Activated naive CD4-positive, alpha-beta T cell treated with anti-CD3 and anti-CD28 coated beads, Interleukin-2, amount 50 U/mL, for 72 hours (primary cell): ENCODE measurements around the gene SH3BGRL2. TPM values are rescaled to one million over a fixed set of nuclear protein-coding genes. Genes with fewer than 3 reads are reported as not detected.
"Not testable (repeated sequence)": the region's sequence is repeated elsewhere in the genome, so short reads cannot be mapped to it uniquely, and the experiment has no call there.

Source experiments
- ATAC-seq, 2 donors: fragments of 150-1000 bp; cut with Tn5 transposase; 2 replicates each; pipeline ENCODE4 v1.10.0; 2021; ENCODE audit warnings: mild to moderate bottlenecking in 2 of 2, moderate library complexity in 2 of 2
- DNase-seq, 2 donors: peaks; one replicate each; pipeline ENCODE4 v3.0.0; 2021 to 2022; ENCODE audit warnings: low spot score in 2 of 2
- H3K27ac Mint-ChIP-seq, 2 donors: one replicate each; pipeline ENCODE4 v1.8.0; 2022; ENCODE audit warnings: mild to moderate bottlenecking in 2 of 2, mixed read lengths in 2 of 2
- H3K36me3 Mint-ChIP-seq, 2 donors: one replicate each; pipeline ENCODE4 v1.8.0; 2022; ENCODE audit warnings: mixed read lengths in 2 of 2
- H3K9me3 Mint-ChIP-seq, 2 donors: one replicate each; pipeline ENCODE4 v1.8.0; 2022; ENCODE audit warnings: mixed read lengths in 2 of 2
- total RNA-seq, 2 donors: library from RNA; stranded (reverse); gene quantifications; one replicate each; pipeline ENCODE4 v1.2.3, GENCODE V29; 2022

Gene SH3BGRL2
- total RNA-seq, 2 donors from 2014 or later = 0.32 to 0.64 TPM

DNA sequence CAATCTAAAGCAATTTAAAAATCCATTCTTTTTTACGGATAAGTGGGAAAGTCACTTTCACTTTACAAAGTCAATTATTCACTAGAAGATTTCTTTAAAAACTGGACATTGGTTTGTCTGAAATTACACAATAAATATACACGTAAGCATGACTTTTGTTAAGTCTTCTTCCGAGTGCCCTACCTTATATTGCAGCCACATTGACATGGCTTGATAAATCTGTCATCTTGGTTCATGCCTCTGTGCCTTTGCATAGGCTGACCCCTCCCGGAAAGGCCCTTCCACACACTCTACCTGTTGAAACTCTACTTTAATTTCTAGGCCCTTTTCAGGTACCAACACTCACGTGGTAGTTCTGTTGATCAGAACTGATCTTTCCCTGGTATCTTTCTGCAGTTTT lies 104.1 kb downstream of the SH3BGRL2 start:
- no peak overlapping the region for H3K27ac Mint-ChIP-seq
- ATAC-seq = no peak
- no peaks in the 10 kb centered on the region for H3K9me3 Mint-ChIP-seq
- DNase-seq = no peak
- no peaks in the 10 kb centered on the region for H3K36me3 Mint-ChIP-seq

DNA sequence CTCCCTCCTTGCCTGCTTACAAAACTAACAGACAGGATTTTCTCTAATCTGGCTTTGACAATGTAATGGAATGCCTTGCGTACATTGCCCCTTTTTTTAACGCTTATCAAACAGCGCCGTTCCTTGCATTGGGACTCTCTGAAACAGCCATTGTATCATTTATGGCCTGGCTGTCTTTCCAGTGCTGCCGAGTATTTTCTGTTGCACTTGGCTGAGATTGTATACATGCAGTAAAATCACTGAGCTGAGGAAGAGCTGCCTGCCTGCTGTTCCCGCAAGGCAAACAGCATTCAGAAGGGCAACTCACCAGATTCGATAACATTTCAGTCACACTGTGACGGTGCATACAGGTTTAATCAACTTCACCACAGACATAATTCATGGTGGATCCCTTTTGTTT lies 106.0 kb downstream of the SH3BGRL2 start:
- H3K36me3 Mint-ChIP-seq = no peaks in the 10 kb centered on the region
- H3K27ac Mint-ChIP-seq = no peak overlapping the region
- no peak for DNase-seq
- no peak for ATAC-seq
- H3K9me3 Mint-ChIP-seq = no peaks in the 10 kb centered on the region

DNA sequence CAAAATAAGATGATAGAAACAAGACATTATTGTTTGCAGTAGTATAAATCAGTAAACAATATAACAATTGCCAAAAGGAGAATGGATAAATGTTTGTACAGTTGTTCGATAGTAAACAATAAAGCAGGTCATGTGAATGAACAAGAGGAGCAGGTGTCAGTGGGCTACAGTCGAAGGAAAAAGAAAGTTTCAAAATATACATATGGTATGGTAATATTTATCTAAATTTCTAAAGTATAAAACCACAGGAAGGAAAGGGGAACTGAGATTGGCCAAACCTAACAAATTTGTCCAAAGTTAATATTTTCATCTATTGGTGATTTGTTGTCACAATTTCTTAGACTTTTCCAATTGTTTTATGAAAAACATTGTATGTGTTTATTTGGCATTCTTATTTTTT lies 110.9 kb downstream of the SH3BGRL2 start:
- ATAC-seq (no peak), DNase-seq (no peak)
- Mint-ChIP-seq H3K9me3 (peaks cover 9 to 20% of the 10 kb centered on the region in 2 donors), H3K27ac (no peak overlapping the region), H3K36me3 (peaks cover 0 to 8% of the 10 kb centered on the region in 2 donors)

DNA sequence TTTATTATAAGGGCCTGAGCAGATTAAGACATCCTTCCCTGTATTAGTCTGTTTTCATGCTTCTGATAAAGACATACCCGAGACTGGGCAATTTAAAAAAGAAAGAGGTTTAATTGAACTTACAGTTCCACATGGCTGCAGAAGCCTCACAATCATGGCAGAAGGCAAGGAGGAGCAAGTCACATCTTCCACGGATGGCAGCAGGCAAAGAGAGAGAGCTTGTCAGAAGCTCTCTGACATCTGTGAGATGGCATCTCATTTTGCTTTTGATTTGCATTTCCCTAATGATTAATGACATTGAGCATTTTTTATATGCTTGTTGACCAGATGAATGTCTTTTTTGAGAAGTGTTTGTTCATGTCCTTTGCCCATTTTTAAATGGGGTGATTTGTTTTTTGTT lies 114.2 kb downstream of the SH3BGRL2 start:
- ATAC-seq, H3K27ac Mint-ChIP-seq, DNase-seq, H3K36me3 Mint-ChIP-seq: not testable (repeated sequence)
- H3K9me3 Mint-ChIP-seq = peaks cover 9 to 21% of the 10 kb centered on the region in 2 donors

DNA sequence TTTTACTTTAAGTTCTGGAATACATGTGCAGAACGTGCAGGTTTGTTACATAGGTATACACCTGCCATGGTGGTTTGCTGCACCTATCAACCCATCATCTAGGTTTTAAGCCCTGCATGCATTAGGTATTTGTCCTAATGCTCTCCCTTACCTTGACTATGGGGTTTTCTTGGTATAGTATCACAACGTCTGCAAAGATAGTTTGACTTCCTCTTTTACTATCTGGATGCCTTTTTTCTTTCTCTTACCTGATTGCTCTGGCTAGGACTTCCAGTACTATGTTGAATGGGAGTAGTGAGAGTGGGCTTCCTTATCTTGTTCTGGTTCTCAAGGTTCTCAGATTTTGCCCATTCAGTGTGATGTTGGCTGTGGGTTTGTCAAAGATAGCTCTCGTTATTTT lies 115.2 kb downstream of the SH3BGRL2 start:
- H3K27ac Mint-ChIP-seq, DNase-seq, H3K36me3 Mint-ChIP-seq, ATAC-seq: not testable (repeated sequence)
- peaks cover 9 to 21% of the 10 kb centered on the region in 2 donors for H3K9me3 Mint-ChIP-seq

DNA sequence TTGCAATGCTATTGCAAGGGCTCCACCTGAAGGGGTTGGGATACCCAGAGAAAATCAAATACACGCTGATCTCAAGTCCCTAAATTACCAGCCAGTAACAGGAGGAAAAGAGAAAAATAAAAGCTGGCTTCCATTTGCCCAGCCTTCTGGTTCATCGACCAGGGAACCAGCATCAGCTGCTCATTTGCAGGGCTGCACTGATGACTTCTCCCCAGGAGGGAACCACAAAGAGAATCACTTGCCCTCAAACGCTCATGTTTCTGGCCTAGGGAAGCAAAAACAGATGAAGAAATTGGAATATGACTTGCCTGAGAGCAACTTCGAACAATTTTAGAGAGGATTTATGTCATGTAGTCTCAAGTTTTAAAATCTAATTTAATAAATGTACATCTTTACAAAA lies 119.7 kb downstream of the SH3BGRL2 start:
- no peak for DNase-seq
- H3K36me3 Mint-ChIP-seq = peaks cover 0 to 8% of the 10 kb centered on the region in 2 donors
- no peak for ATAC-seq
- peaks cover 3 to 10% of the 10 kb centered on the region in 2 donors for H3K9me3 Mint-ChIP-seq
- H3K27ac Mint-ChIP-seq = no peak overlapping the region

Other genes starting within 250 kb of the SH3BGRL2 start
- gene LCA5, start 93.9 kb upstream of the SH3BGRL2 start, total RNA-seq = under 1 TPM; 0.29 to 0.68 TPM